Effector memory CD4-positive, alpha-beta T cell (primary cell): ENCODE results near the gene CTNNBL1.
"Not testable (repeated sequence)": the region's sequence is repeated elsewhere in the genome, so short reads cannot be mapped to it uniquely, and the experiment has no call there.

Experiments
- DNase-seq, 3 donors: peaks; one replicate each; pipeline ENCODE4 v3.0.0-alpha.2; 2020
- H3K27ac ChIP-seq: 2 replicates; pipeline ENCODE4 v1.7.0; 2013; ENCODE audit warnings: mild to moderate bottlenecking, low read length, moderate library complexity; ENCODE audit not compliant: insufficient read depth, poor library complexity, severe bottlenecking
- H3K27me3 ChIP-seq: replicated peaks from 2 replicates; pipeline ENCODE4 v1.7.0; 2013; ENCODE audit warnings: mild to moderate bottlenecking, low read length; ENCODE audit not compliant: insufficient read depth, control insufficient read depth, poor library complexity, severe bottlenecking
- H3K36me3 ChIP-seq: 2 replicates; pipeline ENCODE4 v1.7.0; 2013; ENCODE audit warnings: mild to moderate bottlenecking, low read length, moderate library complexity; ENCODE audit not compliant: control insufficient read depth, insufficient read depth
- H3K4me1 ChIP-seq: 2 replicates; pipeline ENCODE4 v1.7.0; 2013; ENCODE audit warnings: low read length, mild to moderate bottlenecking; ENCODE audit not compliant: control insufficient read depth, insufficient read depth, poor library complexity, severe bottlenecking
- H3K4me3 ChIP-seq: 2 replicates; pipeline ENCODE4 v1.7.0; 2013; ENCODE audit warnings: low read length, low read depth, mild to moderate bottlenecking; ENCODE audit not compliant: insufficient read depth, poor library complexity, severe bottlenecking
- H3K9me3 ChIP-seq: 2 replicates; pipeline ENCODE4 v1.7.0; 2013; ENCODE audit warnings: mild to moderate bottlenecking, low read length, moderate library complexity; ENCODE audit not compliant: control insufficient read depth

The CTNNBL1 gene

GRCh38 chr20:37852666-37853065 lies 158.8 kb downstream of the CTNNBL1 start:
- Histone ChIP-seq H3K27ac (no peak overlapping the region), H3K9me3 (no peaks in the 10 kb centered on the region), H3K4me1 (no peaks in the 10 kb centered on the region), H3K4me3 (no peak overlapping the region), H3K36me3 (peaks cover 27% of the 10 kb centered on the region), H3K27me3 (no peaks in the 10 kb centered on the region)
- no peak for DNase-seq

DNA sequence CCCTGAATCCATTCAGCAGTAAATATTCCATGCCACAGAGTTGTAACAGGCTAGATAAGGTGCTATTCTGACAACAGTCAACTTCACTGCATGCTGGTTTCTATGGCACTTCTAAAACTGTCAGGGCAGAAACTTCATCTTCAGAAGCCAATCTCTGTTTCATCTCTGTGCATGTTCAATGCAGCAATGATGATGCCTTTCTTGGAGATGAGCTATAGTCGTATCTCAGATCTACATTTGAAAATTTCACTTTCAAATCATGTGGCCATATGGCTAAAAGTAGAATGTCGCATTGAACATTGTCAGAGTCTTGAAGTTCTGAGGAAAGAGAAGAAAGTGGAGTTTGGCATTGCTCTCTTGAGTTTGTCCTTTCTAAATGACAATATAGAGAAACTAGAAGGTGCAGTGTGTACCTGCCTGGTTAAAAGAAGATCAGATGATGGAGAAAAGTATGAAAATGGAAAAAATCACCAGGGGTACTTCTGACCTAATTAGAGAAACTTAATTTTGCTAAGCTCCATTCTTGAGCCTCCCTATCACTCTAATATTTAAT lies 160.1 kb downstream of the CTNNBL1 start:
- no peak overlapping the region for H3K4me3 ChIP-seq
- no peak overlapping the region for H3K27ac ChIP-seq
- H3K27me3 ChIP-seq: no peaks in the 10 kb centered on the region
- no peaks in the 10 kb centered on the region for H3K4me1 ChIP-seq
- no peaks in the 10 kb centered on the region for H3K9me3 ChIP-seq
- DNase-seq: no peak
- H3K36me3 ChIP-seq: peaks cover 27% of the 10 kb centered on the region

- H3K27me3 ChIP-seq, H3K4me3 ChIP-seq, DNase-seq, H3K27ac ChIP-seq, H3K9me3 ChIP-seq, H3K4me1 ChIP-seq: not testable (repeated sequence)
- H3K36me3 ChIP-seq: peaks cover 34% of the 10 kb centered on the region
These were observed 162.2 kb downstream of the CTNNBL1 start for GRCh38 chr20:37856034-37856433.

DNA sequence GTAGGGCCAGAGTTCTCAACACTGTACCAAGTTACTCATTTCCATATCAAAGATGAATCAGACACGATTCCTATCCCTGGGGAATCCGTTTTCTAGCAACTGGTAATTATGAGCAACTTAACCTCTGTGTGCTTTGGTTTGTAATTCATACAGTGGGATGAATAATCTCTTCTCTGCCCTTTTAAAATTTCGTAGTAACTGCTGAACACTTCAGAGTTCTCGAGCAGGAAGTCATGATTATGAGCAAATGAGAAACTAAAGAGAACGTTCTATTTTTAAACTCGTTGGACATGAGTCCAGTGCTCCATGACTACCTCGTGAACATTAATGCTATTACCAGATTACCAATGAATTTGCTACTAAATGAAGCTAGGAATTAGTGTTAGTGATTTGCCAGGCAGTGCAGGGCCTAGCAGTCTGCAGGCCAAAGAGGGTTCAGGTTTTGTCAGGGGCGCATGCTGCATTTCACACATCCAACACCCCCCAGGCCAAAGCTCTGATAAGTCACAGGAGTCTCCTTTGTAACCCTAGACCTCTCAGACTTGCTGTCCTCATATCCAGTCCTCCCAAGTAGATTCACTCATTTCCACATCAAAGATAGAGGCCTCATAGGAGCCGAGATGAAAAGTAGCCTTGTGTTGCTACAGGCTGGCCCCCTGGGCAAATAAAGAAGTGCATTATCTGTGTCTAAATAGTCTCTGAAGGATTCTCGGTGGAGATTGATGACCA lies 163.3 kb downstream of the CTNNBL1 start:
- Histone ChIP-seq H3K4me1 (no peaks in the 10 kb centered on the region), H3K36me3 (peaks cover 36% of the 10 kb centered on the region), H3K27me3 (no peaks in the 10 kb centered on the region), H3K9me3 (no peaks in the 10 kb centered on the region), H3K27ac (no peak overlapping the region), H3K4me3 (no peak overlapping the region)
- no peak for DNase-seq

DNA sequence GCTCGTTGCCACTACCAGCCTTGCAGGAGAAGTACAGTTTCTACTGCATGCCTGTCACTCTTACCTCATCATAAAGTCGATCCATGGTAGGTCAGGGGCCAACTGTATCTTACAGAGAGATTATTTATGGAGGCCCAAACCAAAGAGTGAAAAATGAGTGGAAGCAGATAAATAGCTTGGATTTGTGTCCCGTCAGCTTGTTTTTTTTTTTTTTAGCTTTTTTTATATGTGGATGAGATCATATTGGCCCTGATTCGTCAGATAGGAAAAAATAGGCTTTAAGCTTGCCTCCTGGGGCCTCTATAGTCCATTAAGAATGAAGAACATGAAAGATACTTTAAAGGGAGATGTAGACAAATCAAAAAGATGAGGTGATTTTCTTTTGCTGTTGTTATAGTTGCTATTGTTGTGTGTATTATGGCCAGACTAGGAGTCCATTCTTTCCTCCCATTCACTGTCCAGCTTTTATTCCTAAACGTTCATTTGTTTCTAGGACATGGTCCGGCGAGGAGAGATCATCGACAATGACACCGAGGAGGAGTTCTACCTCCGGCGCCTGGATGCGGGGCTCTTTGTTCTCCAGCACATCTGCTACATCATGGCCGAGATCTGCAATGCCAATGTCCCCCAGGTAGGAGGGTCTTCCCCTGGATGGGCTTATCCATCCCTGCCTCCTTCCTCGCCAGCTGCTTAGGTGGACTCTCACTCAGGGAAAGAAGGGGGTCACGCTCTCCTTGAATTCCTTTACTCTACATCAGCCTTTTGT lies 165.8 kb downstream of the CTNNBL1 start:
- peaks cover 38% of the 10 kb centered on the region for H3K36me3 ChIP-seq
- H3K4me1 ChIP-seq: no peaks in the 10 kb centered on the region
- no peaks in the 10 kb centered on the region for H3K27me3 ChIP-seq
- no peaks in the 10 kb centered on the region for H3K9me3 ChIP-seq
- no peak overlapping the region for H3K27ac ChIP-seq
- DNase-seq: no peak
- no peak overlapping the region for H3K4me3 ChIP-seq

DNA sequence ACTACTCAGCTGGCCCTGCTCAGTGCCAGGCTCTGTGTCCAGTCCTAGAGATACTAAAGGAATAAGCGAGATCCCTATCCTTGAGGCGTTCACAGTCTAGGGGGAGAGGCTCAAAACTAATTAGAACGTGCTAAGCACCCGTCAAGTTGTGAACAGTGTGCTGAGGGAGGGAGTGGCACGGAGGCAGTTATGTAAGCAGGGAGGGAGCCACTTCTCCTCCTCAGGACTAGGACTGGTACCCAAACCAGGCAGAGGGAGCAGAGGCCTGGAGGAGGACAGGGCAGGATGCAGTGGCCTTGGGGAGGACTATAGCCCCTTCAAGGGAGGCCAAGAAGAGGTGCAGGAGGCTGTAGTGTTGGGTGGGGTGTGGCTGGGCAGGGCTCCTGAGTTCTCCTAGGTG lies 169.5 kb downstream of the CTNNBL1 start:
- no peaks in the 10 kb centered on the region for H3K9me3 ChIP-seq
- no peak overlapping the region for H3K4me3 ChIP-seq
- no peaks in the 10 kb centered on the region for H3K27me3 ChIP-seq
- no peak for DNase-seq
- H3K27ac ChIP-seq: no peak overlapping the region
- H3K36me3 ChIP-seq: peaks cover 38% of the 10 kb centered on the region
- H3K4me1 ChIP-seq: no peaks in the 10 kb centered on the region

DNA sequence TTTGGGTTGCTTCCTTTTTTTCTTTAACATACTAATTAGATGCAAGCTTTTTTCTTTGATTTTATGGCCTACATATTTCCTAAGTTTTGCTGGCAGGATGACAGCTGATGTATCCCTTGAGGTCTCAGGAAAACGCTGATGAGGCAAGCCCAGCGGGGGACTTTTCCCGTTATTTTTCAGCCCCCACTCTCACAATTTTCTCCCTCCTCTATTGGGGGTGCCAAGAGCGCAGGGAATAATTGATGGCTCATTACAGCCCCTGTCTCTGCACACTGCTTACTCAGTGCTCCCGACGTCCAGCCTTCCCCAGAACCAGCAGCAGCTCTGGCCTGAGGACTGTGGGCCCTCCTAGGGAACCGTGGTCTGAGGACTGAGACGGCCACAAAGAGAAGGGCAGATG lies 170.5 kb downstream of the CTNNBL1 start:
- Histone ChIP-seq H3K36me3 (peaks cover 45% of the 10 kb centered on the region), H3K4me1 (no peaks in the 10 kb centered on the region)

DNA sequence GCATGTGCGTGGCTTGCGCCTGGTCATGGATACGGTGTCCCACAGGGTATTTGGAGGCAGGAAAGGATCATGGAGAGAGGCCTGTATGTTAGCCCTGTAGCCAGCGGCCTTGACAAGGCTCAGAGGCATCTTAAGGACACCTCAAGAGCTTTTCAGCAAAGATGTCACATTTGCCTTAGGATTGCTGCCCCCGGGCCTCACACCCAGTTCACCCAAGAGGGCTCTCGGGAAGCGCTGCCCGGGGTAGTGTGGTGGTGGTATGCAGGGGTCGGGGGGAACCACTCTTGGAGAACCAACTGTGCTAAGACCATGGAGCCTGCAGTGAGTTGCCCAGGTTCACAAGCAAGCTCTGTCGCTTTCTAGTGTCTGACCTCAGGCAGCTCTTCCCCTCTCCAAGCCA lies 172.2 kb downstream of the CTNNBL1 start:
- DNase-seq: no peak
- Histone ChIP-seq H3K27me3 (no peaks in the 10 kb centered on the region), H3K36me3 (peaks cover 41% of the 10 kb centered on the region)

More for the DNA sequence above, 170.5 kb downstream of the CTNNBL1 start:
- Histone ChIP-seq H3K4me3 (no peak overlapping the region), H3K27ac (no peak overlapping the region), H3K27me3 (no peaks in the 10 kb centered on the region), H3K9me3 (no peaks in the 10 kb centered on the region)
- no peak for DNase-seq

DNA sequence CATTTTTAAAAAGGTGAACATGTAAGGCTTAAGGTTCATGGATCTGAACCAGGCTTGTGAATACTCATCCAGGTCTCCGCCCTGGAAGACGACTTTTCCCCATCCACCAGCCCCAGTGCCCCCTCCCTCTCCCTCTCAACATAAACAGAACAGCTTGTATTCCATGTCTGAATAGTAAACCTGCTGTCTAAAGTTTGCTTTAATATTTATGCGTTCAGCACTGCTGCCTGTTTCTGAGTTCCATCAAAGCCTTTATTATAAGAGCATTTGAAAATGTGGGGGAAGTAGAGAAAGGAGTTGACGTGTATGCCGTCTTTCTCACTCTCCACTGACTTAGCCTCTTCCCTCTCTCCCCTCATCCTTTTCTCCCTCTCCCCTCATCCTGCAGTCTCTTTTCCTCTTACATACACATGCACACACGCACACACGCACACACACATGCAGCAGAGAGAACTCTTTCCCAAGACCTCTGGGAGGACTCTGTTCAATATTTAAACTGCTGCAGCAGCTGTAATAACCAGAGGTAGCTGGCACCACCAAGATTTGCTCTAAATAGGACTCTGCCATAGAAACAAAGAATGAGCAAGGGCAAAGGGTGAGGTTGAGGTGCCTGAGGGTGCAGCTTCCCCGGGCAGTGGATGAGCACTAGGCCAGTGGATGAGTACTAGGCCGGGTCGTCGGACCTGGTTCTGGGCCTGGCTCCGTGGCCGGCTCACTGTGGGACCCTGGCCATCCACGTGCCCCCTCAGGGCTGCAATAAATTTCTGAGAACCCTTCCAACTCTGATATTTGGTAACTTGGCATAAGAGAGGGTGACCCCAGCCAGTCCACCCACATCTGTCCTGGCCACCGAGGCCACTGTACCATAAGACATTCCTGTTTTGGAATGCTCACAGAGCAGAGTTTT lies 173.7 kb downstream of the CTNNBL1 start:
- Histone ChIP-seq H3K27me3 (no peaks in the 10 kb centered on the region), H3K4me3 (no peak overlapping the region), H3K36me3 (peaks cover 43% of the 10 kb centered on the region), H3K27ac (no peak overlapping the region), H3K4me1 (no peaks in the 10 kb centered on the region), H3K9me3 (no peaks in the 10 kb centered on the region)
- no peak for DNase-seq

More for the DNA sequence above, 172.2 kb downstream of the CTNNBL1 start:
- Histone ChIP-seq H3K27ac (no peak overlapping the region), H3K4me1 (no peaks in the 10 kb centered on the region), H3K9me3 (no peaks in the 10 kb centered on the region), H3K4me3 (no peak overlapping the region)
